SH-SY5Y (cell line): Measurements from ENCODE around the gene GNAI2.

Source experiments
- GATA2 ChIP-seq: IDR thresholded peaks from 2 replicates; pipeline ENCODE4 v1.6.1; 2011; ENCODE audit warnings: mild to moderate bottlenecking, low read depth, low read length
- GATA3 ChIP-seq: IDR thresholded peaks from 2 replicates; pipeline ENCODE4 v1.6.1; 2011; ENCODE audit warnings: low read depth, mild to moderate bottlenecking, low read length, moderate library complexity

The GNAI2 gene

GRCh38 chr3:50242851-50243542 is 7.0 kb downstream of the GNAI2 start:
- TF ChIP-seq GATA2 = no peak
- TF ChIP-seq GATA3 = no peak

GRCh38 chr3:50243543-50243895 is 7.5 kb downstream of the GNAI2 start:
- TF ChIP-seq GATA3 (no peak), GATA2 (no peak)

GRCh38 chr3:50245251-50245745 is 9.3 kb downstream of the GNAI2 start:
- TF ChIP-seq GATA2 = no peak
- no peak for TF ChIP-seq GATA3

GRCh38 chr3:50245831-50246516 is 10.0 kb downstream of the GNAI2 start:
- TF ChIP-seq GATA2 = no peak
- no peak for TF ChIP-seq GATA3

- no peak for TF ChIP-seq GATA3
- TF ChIP-seq GATA2 = no peak
Observed at GRCh38 chr3:50246517-50246954, 10.5 kb downstream of the GNAI2 start.

GRCh38 chr3:50248387-50248786 is 12.4 kb downstream of the GNAI2 start:
- TF ChIP-seq GATA2 (no peak), GATA3 (no peak)

GRCh38 chr3:50249457-50249856 is 13.5 kb downstream of the GNAI2 start:
- TF ChIP-seq GATA2 = no peak
- TF ChIP-seq GATA3 = no peak

- no peak for TF ChIP-seq GATA2
Observed at GRCh38 chr3:50250514-50250913, 14.5 kb downstream of the GNAI2 start.

GRCh38 chr3:50251220-50251619 is 15.2 kb downstream of the GNAI2 start:
- no peak for TF ChIP-seq GATA2
- no peak for TF ChIP-seq GATA3

- TF ChIP-seq GATA2 = no peak
- TF ChIP-seq GATA3 = no peak
Observed at GRCh38 chr3:50254577-50255250, 18.7 kb downstream of the GNAI2 start.

GRCh38 chr3:50255251-50255615 is 19.2 kb downstream of the GNAI2 start:
- TF ChIP-seq GATA2 (no peak), GATA3 (no peak)

GRCh38 chr3:50256978-50257890 is 21.2 kb downstream of the GNAI2 start:
- TF ChIP-seq GATA3 = no peak
- no peak for TF ChIP-seq GATA2

- TF ChIP-seq GATA2 = no peak
- no peak for TF ChIP-seq GATA3
Observed at GRCh38 chr3:50258029-50258680, 22.2 kb downstream of the GNAI2 start.

- TF ChIP-seq GATA3 = no peak
- no peak for TF ChIP-seq GATA2
Observed at GRCh38 chr3:50258979-50259378, 23.0 kb downstream of the GNAI2 start.
